Right forelimb (tissue), 1 donor: ENCODE data around the gene MSANTD7.
A peak's percentile ranks its signal among the peaks of the same experiment; 100 is the strongest.
"Not testable (repeated sequence)": the region's sequence is repeated elsewhere in the genome, so short reads cannot be mapped to it uniquely, and the experiment has no call there.

Source experiments
- DNase-seq: peaks from one replicate; pipeline ENCODE4 v3.0.0-alpha.2; 2018

MSANTD7 gene

DNA sequence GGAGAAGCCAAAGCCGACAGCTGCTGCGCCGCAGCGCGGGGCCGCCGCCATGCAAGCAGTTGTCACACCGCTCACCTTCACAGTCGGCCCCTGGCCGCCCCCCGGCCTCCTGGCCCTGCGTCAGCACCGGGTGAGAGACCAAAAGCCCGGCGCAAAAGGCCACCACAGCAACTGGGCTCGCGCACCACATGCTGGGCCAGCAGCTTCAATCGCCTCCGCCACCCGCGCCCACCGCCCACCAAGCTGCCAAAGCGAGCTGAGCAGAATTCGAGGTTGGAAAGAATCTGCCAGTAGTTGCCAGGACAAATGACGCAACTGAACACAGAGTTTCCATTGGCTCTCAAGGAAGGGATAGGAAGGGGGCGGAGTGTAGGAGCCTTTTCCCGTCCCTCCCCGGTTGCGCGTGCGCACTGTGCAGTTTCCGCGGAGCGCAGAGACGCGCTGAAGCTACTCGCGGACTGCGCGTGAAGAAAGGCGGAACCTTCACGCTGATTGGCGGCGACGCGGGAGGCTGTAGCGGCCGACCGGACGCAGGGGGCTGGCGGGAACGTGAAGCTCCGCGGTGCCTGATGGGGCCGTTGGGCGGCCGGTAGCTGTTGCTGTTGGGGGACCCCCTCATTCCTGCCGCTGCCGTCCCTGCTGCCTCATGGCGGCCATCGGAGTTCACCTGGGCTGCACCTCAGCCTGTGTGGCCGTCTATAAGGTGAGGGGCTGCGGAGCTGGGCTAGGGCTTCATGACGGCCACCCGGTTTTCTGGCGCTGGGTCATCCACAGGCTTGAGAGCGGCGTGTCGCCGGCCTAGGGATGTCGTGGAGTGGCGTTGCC is at the start of gene MSANTD7, which contains the start of the genes CDNF and HSPA14:
TSS of gene MSANTD7 (plus strand) at position 550 of the 825 bp plus-strand sequence. CDS start 3,979 bp downstream, outside the sequence.
TSS of gene CDNF (minus strand) at position 281 of the 825 bp plus-strand sequence. CDS start at position 190, 91 bp downstream.
TSS of gene HSPA14 (plus strand) at position 550 of the 825 bp plus-strand sequence. CDS start at position 647, 97 bp downstream.
- peak; percentile 99 for DNase-seq

DNA sequence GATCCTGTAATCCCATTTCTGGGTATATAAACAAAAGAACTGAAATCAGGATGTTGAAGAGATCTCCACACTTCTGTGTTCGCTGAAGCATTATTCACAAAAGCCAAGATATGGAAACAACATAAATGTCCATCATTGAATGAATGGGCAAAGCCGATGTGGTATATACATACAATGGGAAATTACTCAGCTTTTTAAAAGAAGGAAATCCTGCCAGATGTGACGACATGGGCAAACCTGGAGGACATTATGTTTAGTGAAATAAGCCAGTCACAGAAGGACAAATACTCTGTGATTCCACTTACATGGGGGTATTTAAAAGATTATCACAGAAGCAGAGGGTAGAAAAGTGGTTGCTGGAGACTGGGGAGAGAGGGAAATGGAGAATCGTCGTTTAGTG is 39.5 kb upstream of the MSANTD7 start:
- no peak for DNase-seq

GRCh38 chr10:14800397-14800796 is 37.7 kb upstream of the MSANTD7 start:
- no peak for DNase-seq

- no peak for DNase-seq
These were observed 36.4 kb upstream of the MSANTD7 start for GRCh38 chr10:14801723-14802122.

DNA sequence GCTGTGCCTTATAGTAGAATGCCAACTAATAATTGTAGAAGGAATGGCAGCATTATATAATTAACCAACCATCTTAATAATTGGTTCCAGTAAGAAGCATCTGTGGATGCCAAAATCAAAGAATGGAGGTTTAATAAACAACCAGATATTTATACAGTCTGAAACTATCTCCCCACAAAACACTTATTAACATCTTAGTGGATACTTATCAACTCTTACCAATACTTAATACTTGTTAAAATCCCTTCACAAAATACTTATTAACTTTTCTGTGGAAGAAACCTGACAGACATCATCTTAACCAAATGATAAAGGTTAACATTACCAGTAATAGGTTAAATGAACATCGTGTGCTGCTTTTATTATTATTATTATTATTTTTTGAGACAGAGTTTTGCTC is 34.3 kb upstream of the MSANTD7 start:
- no peak for DNase-seq

DNA sequence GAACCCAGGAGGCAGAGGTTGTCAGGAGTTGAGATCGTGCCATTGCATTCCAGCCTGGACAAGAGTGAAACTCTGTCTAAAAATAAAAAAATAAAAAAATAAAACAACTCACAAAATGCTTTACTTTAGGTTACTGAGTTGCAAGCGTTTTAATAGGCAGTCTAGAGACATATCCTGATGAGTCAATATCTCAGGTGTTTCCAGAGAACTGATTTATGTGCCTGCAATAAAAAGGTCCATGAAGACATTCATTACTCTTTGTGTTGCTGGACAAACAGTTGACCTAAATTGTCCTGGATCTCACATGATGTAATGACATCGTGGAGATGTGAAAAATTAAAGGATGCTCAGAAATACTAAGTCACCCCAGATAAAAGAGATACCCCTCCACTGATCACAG is 31.8 kb upstream of the MSANTD7 start:
- DNase-seq, result no peak

GRCh38 chr10:14810969-14811953 is 26.8 kb upstream of the MSANTD7 start:
- no peak for DNase-seq

GRCh38 chr10:14812271-14812670 is 25.8 kb upstream of the MSANTD7 start:
- no peak for DNase-seq

GRCh38 chr10:14815681-14816080 is 22.4 kb upstream of the MSANTD7 start:
- no peak for DNase-seq

- DNase-seq, result not testable (repeated sequence)
These were observed 21.4 kb upstream of the MSANTD7 start for GRCh38 chr10:14816717-14817116.

GRCh38 chr10:14820010-14820774 is 17.9 kb upstream of the MSANTD7 start:
- no peak for DNase-seq

DNA sequence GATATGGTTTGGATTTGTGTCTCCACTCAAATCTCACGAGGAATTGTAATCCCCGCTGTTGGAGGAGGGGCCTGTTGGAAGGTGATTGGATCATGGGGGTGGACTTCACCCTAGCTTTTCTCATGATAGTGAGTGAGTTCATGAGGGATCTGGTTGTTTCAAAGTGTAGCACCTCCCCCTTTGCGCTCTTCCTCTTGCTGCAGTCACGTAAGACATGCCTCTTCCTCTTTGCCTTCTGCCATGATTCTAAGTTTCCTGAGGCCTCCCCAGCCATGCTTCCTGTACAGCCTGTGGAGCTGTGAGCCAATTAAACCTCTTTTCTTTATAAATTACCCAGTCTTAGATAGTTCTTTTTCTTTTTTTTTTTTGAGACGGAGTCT is 17.3 kb upstream of the MSANTD7 start:
- no peak for DNase-seq

DNA sequence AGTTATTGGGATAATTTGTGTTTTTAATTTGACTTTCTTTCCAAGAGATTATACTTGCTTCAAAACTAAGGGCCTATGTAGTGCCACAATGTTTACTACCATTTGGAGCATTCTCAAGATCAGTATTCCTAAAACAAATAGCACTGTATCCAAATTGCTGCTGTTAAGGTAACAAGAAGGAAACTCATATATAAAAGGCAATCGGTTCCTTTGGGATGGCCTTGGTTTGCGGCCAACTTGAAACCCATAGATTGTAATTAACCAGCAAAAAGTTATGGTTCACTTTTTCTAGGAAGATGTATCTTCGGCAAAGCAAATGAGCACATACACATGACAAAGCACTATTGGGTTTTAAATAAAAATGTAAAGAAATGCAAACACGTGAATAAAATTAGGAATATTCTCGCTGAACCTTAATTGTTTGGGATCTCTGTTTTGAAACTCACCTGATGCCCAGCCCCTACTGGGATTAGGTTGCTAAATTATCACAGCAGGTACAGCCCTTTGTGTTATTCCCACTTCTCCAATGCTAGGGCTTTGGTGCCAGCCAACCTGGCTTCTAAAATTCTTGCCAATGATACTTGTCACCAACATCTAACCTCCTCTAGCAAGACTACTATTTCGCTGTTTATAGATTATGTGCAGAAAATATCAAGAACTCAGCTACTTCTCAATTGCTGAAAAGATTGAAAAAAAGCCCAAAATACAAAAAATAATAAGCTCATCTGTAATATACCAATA is 16.3 kb upstream of the MSANTD7 start:
- no peak for DNase-seq

DNA sequence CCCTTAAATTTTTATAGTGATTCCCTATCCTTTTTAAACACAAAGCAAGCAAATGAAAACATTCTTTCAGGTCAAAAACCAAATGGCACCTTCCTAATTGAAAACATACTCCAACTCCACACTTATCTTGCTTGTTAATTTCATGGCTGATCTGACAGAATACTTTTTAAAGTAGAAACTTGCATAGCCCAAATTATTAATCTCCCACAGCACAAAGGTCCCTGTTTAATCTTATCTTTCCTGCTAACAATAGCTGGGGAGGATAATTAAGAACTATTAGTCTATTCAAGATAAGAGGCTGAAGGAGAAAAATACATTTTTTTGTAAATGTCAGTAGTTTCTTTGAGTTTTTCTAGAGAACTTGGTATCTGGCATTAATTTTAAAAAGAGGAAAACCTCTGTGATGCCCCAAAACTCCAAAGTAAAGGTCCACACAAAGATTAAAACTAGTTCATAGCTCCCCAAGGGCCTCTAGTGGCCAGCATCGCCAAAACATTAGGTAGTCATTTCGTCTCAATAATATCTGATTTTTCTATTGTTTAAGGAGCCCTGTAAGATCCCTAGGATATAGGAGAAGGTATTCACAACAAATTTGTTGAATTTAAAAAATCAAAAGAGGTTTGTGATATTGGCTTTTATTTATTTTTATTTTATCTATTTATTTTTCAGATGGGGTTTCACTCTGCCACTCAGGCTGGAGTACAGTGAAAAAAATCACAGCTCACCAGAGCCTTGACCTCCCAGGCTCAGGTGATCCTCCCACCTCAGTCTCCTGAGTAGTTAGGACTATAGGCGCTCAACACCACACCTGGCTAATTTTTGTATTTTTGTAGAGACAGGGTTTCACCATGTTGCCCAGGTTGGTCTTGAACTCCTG is 15.0 kb upstream of the MSANTD7 start:
- no peak for DNase-seq

DNA sequence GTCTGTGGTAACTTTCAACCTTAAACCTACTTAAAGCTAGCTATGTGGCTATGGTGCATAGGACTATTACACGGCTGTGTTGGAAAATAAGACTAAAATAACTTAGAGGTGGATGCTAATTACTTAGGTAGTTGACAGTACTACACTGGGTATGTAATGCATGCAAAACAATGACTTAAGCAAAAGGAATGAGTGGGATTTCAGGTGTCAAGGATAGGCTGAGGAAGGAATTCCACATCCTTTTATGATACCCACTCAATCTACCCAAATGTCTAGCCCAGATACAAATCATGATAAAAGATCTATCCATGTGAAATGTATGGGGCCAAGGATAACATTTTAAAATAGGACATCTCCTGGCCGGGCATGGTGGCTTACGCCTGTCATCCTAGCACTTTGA is 14.1 kb upstream of the MSANTD7 start:
- no peak for DNase-seq

DNA sequence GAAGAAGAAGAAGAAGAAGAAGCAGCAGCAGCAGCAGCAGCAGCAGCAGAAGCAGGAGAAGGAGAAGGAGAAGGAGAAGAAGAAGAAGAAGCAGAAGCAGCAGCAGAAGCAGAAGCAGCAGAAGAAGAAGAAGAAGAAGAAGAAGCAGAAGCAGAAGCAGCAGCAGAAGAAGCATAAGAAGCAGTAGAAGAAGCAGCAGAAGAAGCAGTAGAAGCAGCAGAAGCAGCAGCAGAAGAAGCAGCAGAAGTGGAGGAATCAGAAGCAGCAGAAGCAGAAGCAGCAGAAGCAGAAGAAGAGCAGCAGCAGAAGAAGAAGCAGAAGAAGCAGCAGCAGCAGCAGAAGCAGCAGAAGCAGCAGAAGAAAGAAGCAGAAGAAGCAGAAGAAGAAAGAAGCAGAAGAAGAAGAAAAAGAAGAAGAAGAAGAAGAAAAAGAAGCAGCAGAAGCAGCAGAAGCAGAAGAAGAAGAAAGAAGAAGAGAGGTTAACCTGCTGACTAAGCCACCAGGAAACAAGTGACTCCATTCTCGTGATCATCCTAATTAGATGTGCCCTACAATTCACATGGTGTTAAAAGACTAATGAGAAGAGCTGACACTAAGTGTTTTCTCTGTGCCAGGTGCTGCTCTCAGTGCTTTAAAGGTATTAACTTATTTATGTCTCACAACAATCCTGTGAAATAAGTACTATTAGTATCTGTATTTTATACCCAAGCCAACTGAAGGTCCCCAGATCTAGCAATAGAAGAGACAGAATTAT is 11.9 kb upstream of the MSANTD7 start:
- DNase-seq, result no peak

GRCh38 chr10:14833106-14833505 is 5.0 kb upstream of the MSANTD7 start:
- DNase-seq, result no peak

GRCh38 chr10:14836208-14836607 is 1.9 kb upstream of the MSANTD7 start:
- no peak for DNase-seq

DNA sequence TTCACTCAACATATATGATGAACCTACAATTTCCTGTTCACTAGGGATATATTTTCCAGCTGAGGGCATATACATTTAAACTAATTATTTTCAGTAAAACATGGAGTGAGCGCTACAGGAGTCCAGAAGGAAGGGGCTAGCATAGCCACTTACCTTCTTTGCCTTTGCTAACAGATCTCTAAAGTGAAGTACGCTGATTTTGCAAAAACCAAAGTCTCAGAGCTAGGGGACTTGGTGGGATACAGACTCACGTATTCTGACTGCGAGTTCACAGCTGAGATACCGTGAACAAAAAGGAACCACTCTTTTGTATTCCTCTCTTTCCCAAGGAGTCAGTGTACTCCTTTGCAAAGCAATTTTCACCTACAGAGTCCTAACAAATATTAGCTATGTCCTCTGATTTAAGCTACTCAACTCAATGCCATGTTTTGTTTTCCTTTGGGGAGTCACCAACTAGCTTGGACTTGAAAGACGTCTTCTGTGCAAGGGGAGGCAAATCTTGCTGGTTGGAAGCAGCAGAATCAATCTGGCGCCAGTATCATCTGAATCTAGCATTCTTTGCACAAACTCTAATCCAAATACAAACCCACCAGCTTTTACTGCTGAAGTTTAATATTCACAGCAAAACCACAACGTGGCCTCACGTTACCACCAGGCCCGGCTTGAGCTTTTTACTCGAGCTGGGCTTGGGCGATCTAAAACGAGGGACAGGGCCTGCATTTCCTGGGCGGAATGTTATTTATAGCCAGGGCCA is 926 bp upstream of the MSANTD7 start:
- no peak for DNase-seq
